NCI-H524 (cell line): ENCODE results near the gene PLXNA2.

Experiments
- DNase-seq, 2 experiments: peaks; one replicate each; lab custom pipeline; 2025; lab: John Stamatoyannopoulos, UW

PLXNA2 gene

DNA sequence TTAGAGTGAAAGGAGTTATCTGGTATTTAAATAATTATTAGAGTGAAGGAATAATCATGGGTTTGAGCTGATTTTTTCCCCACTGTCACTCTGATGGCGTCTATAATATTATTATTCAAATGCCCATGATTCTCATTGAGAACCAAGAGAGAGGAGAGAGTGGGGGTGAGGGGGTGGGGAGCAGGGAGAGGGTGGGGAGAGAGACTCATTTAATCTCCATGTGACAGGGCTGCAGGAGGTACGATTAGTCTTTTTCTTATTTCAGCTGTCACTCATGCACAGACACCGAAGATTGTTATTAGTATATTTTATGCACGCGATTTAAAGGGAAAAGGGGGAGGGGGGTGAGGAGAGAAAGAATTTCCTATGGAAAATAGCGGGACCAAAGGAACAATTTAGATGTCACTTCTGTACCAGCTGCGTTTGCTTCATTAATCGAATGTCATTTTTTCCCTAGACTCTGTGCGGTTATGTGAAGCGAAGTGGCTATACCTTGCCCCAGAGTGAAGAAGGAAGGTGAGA lies 19.9 kb downstream of the PLXNA2 start:
- DNase-seq: no peak

GRCh38 chr1:208223136-208223535 lies 21.0 kb downstream of the PLXNA2 start:
- no peak for DNase-seq

- no peak for DNase-seq
Measured at GRCh38 chr1:208222376-208223126, 21.6 kb downstream of the PLXNA2 start.

GRCh38 chr1:208221291-208221622 lies 22.9 kb downstream of the PLXNA2 start:
- DNase-seq: no peak

- no peak for DNase-seq
Measured at GRCh38 chr1:208219659-208220282, 24.4 kb downstream of the PLXNA2 start.

- no peak for DNase-seq
Measured at GRCh38 chr1:208219098-208219658, 25.0 kb downstream of the PLXNA2 start.

GRCh38 chr1:208218237-208219097 lies 25.7 kb downstream of the PLXNA2 start:
- no peak for DNase-seq

GRCh38 chr1:208217781-208218180 lies 26.4 kb downstream of the PLXNA2 start:
- no peak for DNase-seq

- DNase-seq: no peak
Measured at GRCh38 chr1:208216806-208217205, 27.4 kb downstream of the PLXNA2 start.

- no peak for DNase-seq
Measured at GRCh38 chr1:208216062-208216461, 28.1 kb downstream of the PLXNA2 start.

GRCh38 chr1:208215393-208215792 lies 28.8 kb downstream of the PLXNA2 start:
- DNase-seq: no peak

GRCh38 chr1:208213786-208214185 lies 30.4 kb downstream of the PLXNA2 start:
- no peak for DNase-seq

DNA sequence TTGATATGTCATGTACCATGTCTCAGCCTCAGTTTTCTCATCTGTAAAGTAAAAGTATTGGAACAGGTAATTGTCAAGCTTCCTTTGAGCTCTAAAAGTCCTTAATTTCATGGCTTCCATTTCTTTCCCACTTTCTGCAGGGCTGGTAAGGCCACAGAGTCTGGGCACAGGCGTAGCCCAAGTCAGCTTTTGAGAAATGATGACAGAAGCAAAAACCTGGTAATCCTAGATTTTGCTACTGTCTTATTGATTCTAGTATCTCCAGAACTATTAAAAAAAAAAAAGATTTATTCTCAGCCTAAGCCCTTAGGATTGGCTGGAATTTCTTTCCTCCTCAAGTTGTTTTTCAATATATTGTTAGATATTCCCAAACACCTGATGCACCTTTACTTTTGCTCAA lies 31.3 kb downstream of the PLXNA2 start:
- no peak for DNase-seq

DNA sequence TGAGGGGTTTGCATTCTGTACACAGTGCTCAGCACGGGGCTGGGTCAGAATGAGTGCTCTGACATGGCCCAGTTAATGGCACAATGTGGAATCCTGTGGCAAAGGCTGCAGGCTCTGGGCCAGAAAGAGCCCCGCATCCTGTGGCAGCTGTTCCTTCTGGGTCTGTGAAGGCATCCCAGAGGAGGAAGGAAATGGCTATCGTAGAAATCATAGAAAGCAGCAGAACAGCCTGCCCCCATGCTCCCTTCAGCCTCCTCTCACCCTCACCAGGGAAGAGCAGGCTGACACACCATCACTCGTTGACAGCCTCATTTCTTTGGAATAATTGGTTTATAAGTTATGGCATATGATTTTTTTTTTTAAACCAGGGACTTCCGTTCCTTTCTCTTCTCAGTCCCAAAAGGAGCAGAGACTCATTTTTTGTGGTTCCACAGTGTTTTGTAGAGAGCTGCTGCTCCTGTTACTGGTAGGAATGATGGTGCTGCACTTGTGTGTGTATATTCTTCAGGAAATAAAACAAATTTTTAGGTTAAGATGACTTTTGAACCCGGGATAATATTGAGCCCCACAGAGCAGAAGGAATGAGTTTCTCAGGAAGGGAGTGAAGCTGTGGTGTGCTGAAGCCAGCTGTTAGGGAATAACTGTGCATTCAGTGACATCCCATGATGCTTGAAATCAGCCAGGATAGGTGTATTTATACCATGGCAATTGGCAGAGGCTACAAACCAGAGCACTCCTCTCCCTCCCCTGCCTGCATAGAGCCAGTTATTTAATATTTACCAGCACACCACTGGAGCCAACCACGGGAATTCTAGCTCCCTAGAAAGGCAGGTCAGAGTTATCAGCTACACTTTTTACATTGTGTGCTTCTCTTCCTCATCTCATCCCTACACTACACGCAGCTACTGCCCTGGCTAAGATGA lies 32.0 kb downstream of the PLXNA2 start:
- no peak for DNase-seq

- no peak for DNase-seq
Measured at GRCh38 chr1:208209896-208210589, 34.1 kb downstream of the PLXNA2 start.

- peak; percentile 88 to 96 for DNase-seq
Measured at GRCh38 chr1:208209286-208209685, 34.9 kb downstream of the PLXNA2 start.

- DNase-seq: no peak
Measured at GRCh38 chr1:208208132-208208487, 36.1 kb downstream of the PLXNA2 start.

DNA sequence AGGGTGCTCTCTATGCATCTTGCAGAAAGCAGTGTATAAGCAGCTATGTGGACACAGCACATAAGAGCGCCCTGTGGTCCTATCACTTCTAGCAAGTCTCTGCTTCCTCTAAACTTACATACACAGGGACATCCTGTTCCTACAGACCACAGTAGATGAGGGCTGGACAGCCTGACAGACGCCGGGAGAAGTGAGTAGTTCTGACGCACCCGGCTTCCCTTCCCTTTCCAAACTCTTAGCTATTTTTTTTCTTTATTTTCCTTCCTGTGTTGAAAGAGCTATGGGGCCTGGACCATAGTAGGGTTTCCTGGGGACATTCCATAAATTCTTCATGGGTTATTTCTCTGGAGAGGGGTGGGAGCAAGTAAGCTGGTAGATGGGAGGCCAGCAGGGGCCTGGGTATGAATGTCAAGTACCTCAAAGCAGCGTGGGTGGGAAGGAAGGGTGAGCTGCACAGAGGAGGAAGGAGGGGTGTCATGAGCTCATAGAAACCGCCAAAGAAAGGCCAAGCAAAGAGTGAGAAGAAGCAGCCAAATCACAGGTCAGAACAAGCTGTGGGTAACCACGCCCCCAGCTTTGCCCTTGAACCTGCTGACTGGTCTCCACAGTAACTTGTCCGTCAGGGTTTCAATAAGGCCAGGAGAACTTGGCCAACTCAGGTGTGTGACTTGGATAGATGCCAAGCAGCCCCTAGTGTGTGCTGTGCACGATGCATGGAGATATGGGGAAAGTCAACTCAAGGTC lies 36.6 kb downstream of the PLXNA2 start:
- no peak for DNase-seq

DNA sequence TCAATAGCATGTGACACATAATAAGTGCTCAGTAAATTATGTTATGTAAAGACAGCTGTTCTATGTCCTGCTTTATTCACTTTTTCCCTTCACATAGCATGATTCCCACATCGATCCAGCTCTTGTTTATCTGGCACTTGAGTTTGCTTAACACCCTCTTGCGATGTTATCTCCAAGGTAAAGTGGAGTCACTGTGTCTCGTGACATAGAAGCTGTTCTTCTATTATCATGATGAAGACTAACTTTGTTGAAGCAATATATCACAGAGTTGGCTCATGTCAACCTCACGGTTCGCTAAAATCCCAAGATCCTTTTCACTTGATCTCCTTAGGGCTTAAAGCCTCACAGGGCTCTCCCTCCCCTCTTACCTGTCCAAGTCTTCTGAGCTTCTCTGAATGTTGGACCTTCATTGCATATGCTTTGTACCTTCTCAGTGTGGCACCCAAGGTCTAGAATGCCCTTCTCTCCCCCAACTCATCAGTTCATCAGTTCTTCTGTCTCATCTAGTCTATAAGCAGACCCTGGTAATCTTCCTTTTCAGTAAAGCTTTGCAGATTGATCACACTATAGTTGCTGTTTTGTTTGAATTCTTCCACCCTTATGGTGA lies 38.0 kb downstream of the PLXNA2 start:
- no peak for DNase-seq
